Astrocyte (in vitro differentiated cells and primary cell): ENCODE data around the gene ARHGEF26. TPM values are rescaled to one million over a fixed set of nuclear protein-coding genes. Genes with fewer than 3 reads are reported as not detected.

Experiments
- DNase-seq: peaks from one replicate; pipeline ENCODE4 v3.0.0-alpha.2; 2010; ENCODE audit warnings: low read depth
- FAIRE-seq: peaks from 2 replicates; lab custom pipeline; 2011; peaks lifted over from hg19 to GRCh38; lab: Jason Lieb, UNC
- H2AFZ ChIP-seq: 2 replicates; pipeline ENCODE4 v1.6.0; 2012; ENCODE audit warnings: low read depth, low read length, inconsistent platforms
- H3K27ac ChIP-seq: 2 replicates; pipeline ENCODE4 v1.5.1; 2011; ENCODE audit warnings: low read depth, low read length, inconsistent platforms
- H3K27me3 ChIP-seq: 2 replicates; pipeline ENCODE4 v1.6.0; 2011; ENCODE audit warnings: low read length, inconsistent platforms; ENCODE audit not compliant: insufficient read depth
- H3K36me3 ChIP-seq: 2 replicates; pipeline ENCODE4 v1.5.1; 2011; ENCODE audit warnings: low read length, inconsistent platforms; ENCODE audit not compliant: insufficient read depth
- H3K4me1 ChIP-seq: 2 replicates; pipeline ENCODE4 v1.5.1; 2011; ENCODE audit warnings: low read length, inconsistent platforms; ENCODE audit not compliant: insufficient read depth
- H3K4me2 ChIP-seq: 2 replicates; pipeline ENCODE4 v1.6.0; 2012; ENCODE audit warnings: low read length, inconsistent platforms
- H3K4me3 ChIP-seq: 2 replicates; pipeline ENCODE4 v1.5.1; 2011; ENCODE audit warnings: low read depth, mild to moderate bottlenecking, low read length, inconsistent platforms; ENCODE audit not compliant: insufficient read depth
- H3K79me2 ChIP-seq: 2 replicates; pipeline ENCODE4 v1.6.0; 2012; ENCODE audit warnings: mild to moderate bottlenecking, low read length, inconsistent platforms; ENCODE audit not compliant: insufficient read depth
- H3K9ac ChIP-seq: 2 replicates; pipeline ENCODE4 v1.6.0; 2012; ENCODE audit warnings: mild to moderate bottlenecking, low read length, inconsistent platforms
- H3K9me3 ChIP-seq: 2 replicates; pipeline ENCODE4 v1.5.1; 2012; ENCODE audit warnings: low read depth, mild to moderate bottlenecking, low read length, inconsistent platforms; ENCODE audit not compliant: insufficient read depth
- H4K20me1 ChIP-seq: 2 replicates; pipeline ENCODE4 v1.6.0; 2012; ENCODE audit warnings: low read length, inconsistent platforms; ENCODE audit not compliant: insufficient read depth
- H3K27ac Mint-ChIP-seq: one replicate; pipeline ENCODE4 v1.8.0; 2021; ENCODE audit warnings: mild to moderate bottlenecking, mixed read lengths; ENCODE audit not compliant: unreplicated experiment
- H3K27me3 Mint-ChIP-seq: one replicate; pipeline ENCODE4 v1.8.0; 2021; ENCODE audit warnings: low read depth, mixed read lengths; ENCODE audit not compliant: unreplicated experiment
- H3K36me3 Mint-ChIP-seq: one replicate; pipeline ENCODE4 v1.8.0; 2021; ENCODE audit warnings: low read depth, mixed read lengths; ENCODE audit not compliant: unreplicated experiment
- H3K4me1 Mint-ChIP-seq: one replicate; pipeline ENCODE4 v1.8.0; 2021; ENCODE audit warnings: low read depth, mixed read lengths; ENCODE audit not compliant: unreplicated experiment
- H3K4me3 Mint-ChIP-seq: one replicate; pipeline ENCODE4 v1.8.0; 2021; ENCODE audit warnings: mild to moderate bottlenecking, moderate library complexity, mixed read lengths; ENCODE audit not compliant: unreplicated experiment
- H3K9me3 Mint-ChIP-seq: one replicate; pipeline ENCODE4 v1.8.0; 2021; ENCODE audit warnings: mild to moderate bottlenecking, mixed read lengths; ENCODE audit not compliant: unreplicated experiment
- CTCF ChIP-seq: IDR thresholded peaks from 2 replicates; pipeline ENCODE4 v1.5.1; 2011; ENCODE audit warnings: low read depth, mild to moderate bottlenecking, inconsistent platforms, low read length, moderate library complexity; ENCODE audit not compliant: insufficient read depth
- EZH2 ChIP-seq: IDR thresholded peaks from 2 replicates; pipeline ENCODE4 v1.6.1; 2012; ENCODE audit warnings: mild to moderate bottlenecking, low read length, inconsistent platforms; ENCODE audit not compliant: insufficient read depth
- total RNA-seq: library from RNA; stranded (reverse); gene quantifications from 2 replicates; pipeline ENCODE4 v1.2.1, GENCODE V29; 2021

Gene ARHGEF26
- total RNA-seq, 1 donor from 2014 or later, result 1.7 TPM

- Histone ChIP-seq H3K9me3 (no peaks in the 10 kb centered on the region), H3K36me3 (peaks cover 59% of the 10 kb centered on the region), H3K9ac (no peak overlapping the region), H4K20me1 (peaks cover 9% of the 10 kb centered on the region), H3K79me2 (peaks cover 13% of the 10 kb centered on the region), H3K27ac (peak overlapping the region; percentile 24), H3K4me3 (no peak overlapping the region), H3K4me2 (no peak overlapping the region), H2AFZ (no peak overlapping the region), H3K4me1 (no peaks in the 10 kb centered on the region), H3K27me3 (no peaks in the 10 kb centered on the region)
- no peak overlapping the region for H3K4me3 Mint-ChIP-seq
- H3K36me3 Mint-ChIP-seq, result peaks cover 3% of the 10 kb centered on the region
- no peaks in the 10 kb centered on the region for H3K27me3 Mint-ChIP-seq
- H3K4me1 Mint-ChIP-seq, result peaks cover 8% of the 10 kb centered on the region
- no peak overlapping the region for H3K27ac Mint-ChIP-seq
- no peak for FAIRE-seq
- no peaks in the 10 kb centered on the region for H3K9me3 Mint-ChIP-seq
- no peak for TF ChIP-seq EZH2
- DNase-seq, result peak; percentile 36
Measured at GRCh38 chr3:154304116-154304786, 183.1 kb downstream of the ARHGEF26 start.

GRCh38 chr3:154304936-154305335 lies 183.7 kb downstream of the ARHGEF26 start:
- no peak overlapping the region for H3K27ac Mint-ChIP-seq
- TF ChIP-seq CTCF (no peak), EZH2 (no peak)
- H3K27me3 Mint-ChIP-seq, result no peaks in the 10 kb centered on the region
- H3K27me3 ChIP-seq, result no peaks in the 10 kb centered on the region
- no peak overlapping the region for H2AFZ ChIP-seq
- no peak overlapping the region for H3K9ac ChIP-seq
- H3K4me1 Mint-ChIP-seq, result peaks cover 8% of the 10 kb centered on the region
- DNase-seq, result no peak
- no peak overlapping the region for H3K4me2 ChIP-seq
- H3K4me3 Mint-ChIP-seq, result no peak overlapping the region
- peaks cover 3% of the 10 kb centered on the region for H3K36me3 Mint-ChIP-seq
- no peak overlapping the region for H3K27ac ChIP-seq
- no peaks in the 10 kb centered on the region for H3K4me1 ChIP-seq
- no peak for FAIRE-seq
- no peaks in the 10 kb centered on the region for H3K9me3 Mint-ChIP-seq
- H3K36me3 ChIP-seq, result peaks cover 60% of the 10 kb centered on the region
- H3K4me3 ChIP-seq, result no peak overlapping the region
- no peaks in the 10 kb centered on the region for H3K9me3 ChIP-seq
- peaks cover 20% of the 10 kb centered on the region for H3K79me2 ChIP-seq
- peaks cover 9% of the 10 kb centered on the region for H4K20me1 ChIP-seq

GRCh38 chr3:154307363-154307762 lies 186.2 kb downstream of the ARHGEF26 start:
- H2AFZ ChIP-seq, result no peak overlapping the region
- TF ChIP-seq CTCF, result no peak
- TF ChIP-seq EZH2, result no peak
- no peak overlapping the region for H3K27ac ChIP-seq
- no peak overlapping the region for H3K9ac ChIP-seq
- H3K27me3 ChIP-seq, result no peaks in the 10 kb centered on the region
- DNase-seq (peak; percentile 8), FAIRE-seq (no peak)
- H3K36me3 ChIP-seq, result peaks cover 49% of the 10 kb centered on the region
- peaks cover 9% of the 10 kb centered on the region for H4K20me1 ChIP-seq
- peaks cover 20% of the 10 kb centered on the region for H3K79me2 ChIP-seq
- no peak overlapping the region for H3K4me3 ChIP-seq
- no peaks in the 10 kb centered on the region for H3K9me3 ChIP-seq
- Mint-ChIP-seq H3K27me3 (no peaks in the 10 kb centered on the region), H3K9me3 (no peaks in the 10 kb centered on the region), H3K36me3 (peaks cover 3% of the 10 kb centered on the region), H3K27ac (no peak overlapping the region), H3K4me3 (no peak overlapping the region), H3K4me1 (peaks cover 8% of the 10 kb centered on the region)
- no peaks in the 10 kb centered on the region for H3K4me1 ChIP-seq
- no peak overlapping the region for H3K4me2 ChIP-seq

Other genes starting within 250 kb of the ARHGEF26 start
- 68.9 and 70.4 TPM in 2 replicates for gene DHX36, start 203.1 kb downstream of the ARHGEF26 start, total RNA-seq